ENCODE data around the gene WASHC4. TPM values are rescaled to one million over a fixed set of nuclear protein-coding genes. Genes with fewer than 3 reads are reported as not detected.
"Not testable (repeated sequence)": the region's sequence is repeated elsewhere in the genome, so short reads cannot be mapped to it uniquely, and the experiment has no call there.

Gene WASHC4
- total RNA-seq, 2 donors from 2014 or later, result 41.2 to 63.6 TPM

GRCh38 chr12:105175397-105175990 lies 68.0 kb downstream of the WASHC4 start:
- 53 to 65% methylated on average over 2 of the region's 2 CpGs for WGBS, 2 donors
- Histone ChIP-seq H3K27ac (no peak overlapping the region), H3K36me3 (replicated peaks in 1 of 2; ENCODE audit: insufficient read depth in 1 of 2, low read depth in 2 of 2) (peaks cover 4 to 7% of the 10 kb centered on the region in 2 donors), H3K9me3 (no peaks in the 10 kb centered on the region), H3K27me3 (no peaks in the 10 kb centered on the region), H3K4me1 (no peaks in the 10 kb centered on the region), H3K4me3 (no peak overlapping the region)
- no peak for DNase-seq
- TF ChIP-seq POLR2A (IDR thresholded peaks at IDR 0.05), result no peak
- no peak for TF ChIP-seq CTCF (IDR thresholded peaks at IDR 0.05)
- intact Hi-C loops (cut with DNase I), result no loop called here
- ATAC-seq, result no peak

GRCh38 chr12:105177208-105177607 lies 69.7 kb downstream of the WASHC4 start:
- WGBS, 2 donors, result 62 to 64% methylated on average over 4 of the region's 4 CpGs
- peaks cover 4 to 7% of the 10 kb centered on the region in 2 donors for H3K36me3 ChIP-seq (replicated peaks in 1 of 2; ENCODE audit: insufficient read depth in 1 of 2, low read depth in 2 of 2)

GRCh38 chr12:105179114-105179513 lies 71.6 kb downstream of the WASHC4 start:
- DNase-seq; H3K9me3 ChIP-seq; H3K27me3 ChIP-seq; intact Hi-C loops (cut with DNase I); H3K4me1 ChIP-seq; H3K36me3 ChIP-seq (replicated peaks in 1 of 2; ENCODE audit: insufficient read depth in 1 of 2, low read depth in 2 of 2); H3K4me3 ChIP-seq; ATAC-seq; H3K27ac ChIP-seq: not testable (repeated sequence)
- WGBS, 2 donors, result 100% methylated on average over 1 of the region's 1 CpG

More at GRCh38 chr12:105177208-105177607, 69.7 kb downstream of the WASHC4 start:
- Histone ChIP-seq H3K9me3 (no peaks in the 10 kb centered on the region), H3K4me3 (no peak overlapping the region), H3K27ac (no peak overlapping the region), H3K4me1 (no peaks in the 10 kb centered on the region), H3K27me3 (no peaks in the 10 kb centered on the region)
- ATAC-seq (no peak), DNase-seq (no peak)
- intact Hi-C loops (cut with DNase I), result no loop called here
- TF ChIP-seq POLR2A (IDR thresholded peaks at IDR 0.05), result no peak
- TF ChIP-seq CTCF (IDR thresholded peaks at IDR 0.05), result no peak

- intact Hi-C loops (cut with DNase I); DNase-seq: not testable (repeated sequence)
- WGBS, 2 donors, result 94 to 95% methylated on average over 4 of the region's 4 CpGs
Measured at GRCh38 chr12:105183406-105183805, 75.9 kb downstream of the WASHC4 start.

GRCh38 chr12:105183976-105184375 lies 76.4 kb downstream of the WASHC4 start:
- H3K9me3 ChIP-seq; H3K27me3 ChIP-seq; H3K27ac ChIP-seq; ATAC-seq; H3K4me3 ChIP-seq; DNase-seq; intact Hi-C loops (cut with DNase I); H3K4me1 ChIP-seq: not testable (repeated sequence)
- WGBS, 2 donors, result 94 to 97% methylated on average over 5 of the region's 5 CpGs
- H3K36me3 ChIP-seq (replicated peaks in 1 of 2; ENCODE audit: insufficient read depth in 1 of 2, low read depth in 2 of 2), result peaks cover 0 to 14% of the 10 kb centered on the region in 2 donors

More at GRCh38 chr12:105183406-105183805, 75.9 kb downstream of the WASHC4 start:
- not testable (repeated sequence) for H3K9me3 ChIP-seq, ATAC-seq, H3K4me3 ChIP-seq, H3K27ac ChIP-seq, H3K27me3 ChIP-seq, H3K4me1 ChIP-seq
- peaks cover 0 to 13% of the 10 kb centered on the region in 2 donors for H3K36me3 ChIP-seq (replicated peaks in 1 of 2; ENCODE audit: insufficient read depth in 1 of 2, low read depth in 2 of 2)

- H3K36me3 ChIP-seq (replicated peaks in 1 of 2; ENCODE audit: insufficient read depth in 1 of 2, low read depth in 2 of 2), result peaks cover 0 to 11% of the 10 kb centered on the region in 2 donors
- no peak overlapping the region for H3K4me3 ChIP-seq
- no peaks in the 10 kb centered on the region for H3K4me1 ChIP-seq
- TF ChIP-seq POLR2A (IDR thresholded peaks at IDR 0.05), result no peak
- no peak for TF ChIP-seq CTCF (IDR thresholded peaks at IDR 0.05)
- ATAC-seq (no peak), DNase-seq (no peak)
- no peaks in the 10 kb centered on the region for H3K9me3 ChIP-seq
- 72 to 76% methylated on average over 6 of the region's 6 CpGs for WGBS, 2 donors
- no peak overlapping the region for H3K27ac ChIP-seq
- intact Hi-C loops (cut with DNase I), result no loop called here
- H3K27me3 ChIP-seq, result no peaks in the 10 kb centered on the region
Measured at GRCh38 chr12:105189293-105189692, 81.8 kb downstream of the WASHC4 start.

Data from body of pancreas (tissue), 4 donors.